Measurements from ENCODE around the gene CIROP. TPM values are rescaled to one million over a fixed set of nuclear protein-coding genes. Genes with fewer than 3 reads are reported as not detected.

CIROP gene
- total RNA-seq, 4 donors from 2014 or later, result not detected

DNA sequence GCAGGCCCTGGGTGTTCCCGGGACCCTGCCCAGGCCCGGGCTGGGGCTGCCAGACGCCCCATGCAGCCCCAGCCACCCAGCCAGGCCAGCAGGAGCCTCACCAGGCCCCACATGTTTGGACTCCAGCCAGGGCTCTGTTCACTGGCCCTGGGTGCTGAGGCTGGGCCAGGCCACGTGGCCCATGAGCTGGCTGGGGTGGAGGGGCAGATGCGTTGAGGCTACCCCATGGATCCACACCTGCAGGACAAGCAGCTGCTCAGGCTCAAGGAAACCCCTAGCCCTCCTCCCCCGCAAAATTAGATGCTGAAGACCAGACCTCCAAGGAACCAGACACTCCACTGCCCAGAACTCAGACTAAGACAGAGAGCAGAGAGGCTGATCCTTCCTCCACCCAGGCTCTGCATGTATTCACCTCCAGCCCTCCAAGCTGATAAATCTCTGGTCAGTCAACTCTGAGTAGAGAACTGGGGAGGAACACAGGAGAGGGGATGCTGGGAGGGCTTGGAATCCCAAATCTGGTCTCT, 49.1 kb downstream of the CIROP start:
- H3K27me3 ChIP-seq, result no peaks in the 10 kb centered on the region
- peaks cover 0 to 21% (median 1%) of the 10 kb centered on the region in 3 donors for H3K36me3 ChIP-seq
- peaks cover 0 to 13% (median 6%) of the 10 kb centered on the region in 4 donors for H3K4me1 ChIP-seq
- TF ChIP-seq, protein P1, sequence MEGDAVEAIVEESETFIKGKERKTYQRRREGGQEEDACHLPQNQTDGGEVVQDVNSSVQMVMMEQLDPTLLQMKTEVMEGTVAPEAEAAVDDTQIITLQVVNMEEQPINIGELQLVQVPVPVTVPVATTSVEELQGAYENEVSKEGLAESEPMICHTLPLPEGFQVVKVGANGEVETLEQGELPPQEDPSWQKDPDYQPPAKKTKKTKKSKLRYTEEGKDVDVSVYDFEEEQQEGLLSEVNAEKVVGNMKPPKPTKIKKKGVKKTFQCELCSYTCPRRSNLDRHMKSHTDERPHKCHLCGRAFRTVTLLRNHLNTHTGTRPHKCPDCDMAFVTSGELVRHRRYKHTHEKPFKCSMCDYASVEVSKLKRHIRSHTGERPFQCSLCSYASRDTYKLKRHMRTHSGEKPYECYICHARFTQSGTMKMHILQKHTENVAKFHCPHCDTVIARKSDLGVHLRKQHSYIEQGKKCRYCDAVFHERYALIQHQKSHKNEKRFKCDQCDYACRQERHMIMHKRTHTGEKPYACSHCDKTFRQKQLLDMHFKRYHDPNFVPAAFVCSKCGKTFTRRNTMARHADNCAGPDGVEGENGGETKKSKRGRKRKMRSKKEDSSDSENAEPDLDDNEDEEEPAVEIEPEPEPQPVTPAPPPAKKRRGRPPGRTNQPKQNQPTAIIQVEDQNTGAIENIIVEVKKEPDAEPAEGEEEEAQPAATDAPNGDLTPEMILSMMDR (IDR thresholded peaks at IDR 0.05), result no peak
- TF ChIP-seq POLR2A (IDR thresholded peaks at IDR 0.05), result no peak
- no peaks in the 10 kb centered on the region for H3K9me3 ChIP-seq
- DNase-seq, result peak in 1 of 3 donors; percentile 37
- H3K27ac ChIP-seq, result no peak overlapping the region
- H3K4me3 ChIP-seq, result no peak overlapping the region

DNA sequence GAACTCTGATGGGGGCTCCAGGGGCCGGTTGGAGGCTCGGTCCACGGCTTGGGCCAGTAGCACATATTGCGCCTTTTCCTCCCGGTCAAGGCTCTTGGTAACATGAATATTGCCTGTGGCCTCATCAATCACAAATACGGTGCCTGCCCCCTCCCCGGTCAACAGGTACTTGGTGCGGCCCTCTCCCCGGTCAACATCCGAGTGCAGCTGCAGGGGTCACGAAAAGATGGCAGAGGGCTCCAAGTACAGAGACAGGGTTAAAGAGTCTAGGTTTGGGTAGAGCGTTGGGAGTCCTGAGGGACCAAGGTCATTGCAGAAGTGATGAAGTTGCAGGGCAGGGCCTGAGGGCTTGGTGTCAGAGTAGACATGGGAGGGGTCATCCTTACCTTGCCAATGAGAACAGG, 49.6 kb downstream of the CIROP start:
- H3K4me3 ChIP-seq, result no peak overlapping the region
- no peaks in the 10 kb centered on the region for H3K9me3 ChIP-seq
- H3K4me1 ChIP-seq, result peaks cover 0 to 13% (median 6%) of the 10 kb centered on the region in 4 donors
- TF ChIP-seq, protein P1 (IDR thresholded peaks at IDR 0.05), result no peak
- TF ChIP-seq POLR2A (IDR thresholded peaks at IDR 0.05), result no peak
- no peak overlapping the region for H3K27ac ChIP-seq
- no peaks in the 10 kb centered on the region for H3K27me3 ChIP-seq
- H3K36me3 ChIP-seq, result peaks cover 0 to 16% (median 0%) of the 10 kb centered on the region in 3 donors
- DNase-seq, result no peak

GRCh38 chr14:23054000-23054811, 50.6 kb downstream of the CIROP start:
- TF ChIP-seq POLR2A (IDR thresholded peaks at IDR 0.05), result no peak
- TF ChIP-seq, protein P1 (IDR thresholded peaks at IDR 0.05), result peak in 1 of 6 experiments; percentile 14
- Histone ChIP-seq H3K4me1 (peaks cover 0 to 13% (median 6%) of the 10 kb centered on the region in 4 donors), H3K27me3 (no peaks in the 10 kb centered on the region), H3K9me3 (no peaks in the 10 kb centered on the region), H3K27ac (no peak overlapping the region), H3K36me3 (peaks cover 0 to 7% (median 0%) of the 10 kb centered on the region in 3 donors), H3K4me3 (no peak overlapping the region)
- peak in 1 of 3 donors; percentile 42 for DNase-seq

DNA sequence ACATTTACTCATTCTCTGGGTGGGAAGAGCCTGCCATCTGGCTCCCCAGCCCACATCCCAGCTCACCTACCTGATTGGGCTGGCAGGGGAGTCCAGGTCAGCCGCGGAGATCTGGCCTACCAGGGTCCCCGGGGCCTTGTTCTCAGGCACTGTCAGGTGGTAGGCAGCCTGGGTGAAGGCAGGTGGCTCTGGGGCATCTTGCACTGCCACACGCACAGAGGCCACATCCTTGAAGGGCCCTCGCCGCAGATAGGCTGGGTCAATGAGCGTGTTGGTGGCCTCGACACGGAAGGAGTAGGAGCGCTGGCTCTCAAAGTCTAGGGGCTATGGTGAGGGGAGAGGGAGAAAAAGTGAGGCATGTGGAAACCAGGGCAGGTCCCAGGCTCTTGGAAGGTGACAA, 51.4 kb downstream of the CIROP start:
- TF ChIP-seq, protein P1 (IDR thresholded peaks at IDR 0.05), result no peak
- TF ChIP-seq POLR2A (IDR thresholded peaks at IDR 0.05), result no peak
- no peaks in the 10 kb centered on the region for H3K27me3 ChIP-seq
- peak in 1 of 3 donors; percentile 27 for DNase-seq

GRCh38 chr14:23052671-23053070, 52.1 kb downstream of the CIROP start:
- H3K4me3 ChIP-seq, result no peak overlapping the region
- no peaks in the 10 kb centered on the region for H3K9me3 ChIP-seq
- DNase-seq, result peak in 1 of 3 donors; percentile 21
- TF ChIP-seq, protein P1 (IDR thresholded peaks at IDR 0.05), result no peak
- TF ChIP-seq POLR2A (IDR thresholded peaks at IDR 0.05), result no peak
- no peak overlapping the region for H3K27ac ChIP-seq
- H3K36me3 ChIP-seq, result no peaks in the 10 kb centered on the region
- H3K27me3 ChIP-seq, result no peaks in the 10 kb centered on the region
- peaks cover 0 to 13% (median 6%) of the 10 kb centered on the region in 4 donors for H3K4me1 ChIP-seq

More for the DNA sequence above, 51.4 kb downstream of the CIROP start:
- no peak overlapping the region for H3K27ac ChIP-seq
- peaks cover 0 to 13% (median 6%) of the 10 kb centered on the region in 4 donors for H3K4me1 ChIP-seq
- no peaks in the 10 kb centered on the region for H3K36me3 ChIP-seq
- no peaks in the 10 kb centered on the region for H3K9me3 ChIP-seq
- H3K4me3 ChIP-seq, result no peak overlapping the region

Measured in Peyer's patch (tissue), 4 donors.